GM12872 (cell line): ENCODE data around the gene SMCHD1.

ENCODE experiments used
- CTCF ChIP-seq: IDR thresholded peaks from 3 replicates; pipeline ENCODE4 v1.5.1; 2011; ENCODE audit warnings: low read depth, mild to moderate bottlenecking, low read length, moderate library complexity; ENCODE audit not compliant: insufficient read depth

The SMCHD1 gene

GRCh38 chr18:2651981-2652380 lies 3.5 kb upstream of the SMCHD1 start:
- TF ChIP-seq CTCF = no peak

GRCh38 chr18:2653467-2653866 lies 2.1 kb upstream of the SMCHD1 start:
- TF ChIP-seq CTCF = no peak

- TF ChIP-seq CTCF = no peak
Observed at GRCh38 chr18:2654169-2654927, 1.2 kb upstream of the SMCHD1 start.

GRCh38 chr18:2654928-2655177 lies 673 bp upstream of the SMCHD1 start:
- no peak for TF ChIP-seq CTCF

GRCh38 chr18:2655954-2656236 lies 369 bp downstream of the SMCHD1 start:
- TF ChIP-seq CTCF = no peak

- TF ChIP-seq CTCF = no peak
Observed at GRCh38 chr18:2656237-2656980, 883 bp downstream of the SMCHD1 start.

GRCh38 chr18:2656981-2657512 lies 1.5 kb downstream of the SMCHD1 start:
- no peak for TF ChIP-seq CTCF
